ENCODE measurements around the gene INHBE.

INHBE gene

DNA sequence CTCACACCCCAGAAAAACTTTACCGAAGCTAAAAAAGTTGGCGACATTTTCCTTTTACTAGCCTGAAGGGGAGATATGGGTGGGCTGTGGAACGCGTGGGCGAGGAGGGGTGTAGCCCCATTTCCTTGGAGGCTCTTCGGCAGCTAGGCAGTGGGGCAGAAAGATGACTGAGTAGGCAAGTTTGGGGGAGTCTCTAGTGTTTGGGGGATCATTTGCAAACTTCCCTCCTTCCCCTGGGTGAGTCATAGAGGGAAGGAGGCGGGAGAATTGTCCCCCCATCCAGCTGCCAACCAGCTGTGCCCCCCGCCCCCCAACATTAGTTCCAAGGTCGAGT, 6.8 kb downstream of the INHBE start:
- DNase-seq: no peak

DNA sequence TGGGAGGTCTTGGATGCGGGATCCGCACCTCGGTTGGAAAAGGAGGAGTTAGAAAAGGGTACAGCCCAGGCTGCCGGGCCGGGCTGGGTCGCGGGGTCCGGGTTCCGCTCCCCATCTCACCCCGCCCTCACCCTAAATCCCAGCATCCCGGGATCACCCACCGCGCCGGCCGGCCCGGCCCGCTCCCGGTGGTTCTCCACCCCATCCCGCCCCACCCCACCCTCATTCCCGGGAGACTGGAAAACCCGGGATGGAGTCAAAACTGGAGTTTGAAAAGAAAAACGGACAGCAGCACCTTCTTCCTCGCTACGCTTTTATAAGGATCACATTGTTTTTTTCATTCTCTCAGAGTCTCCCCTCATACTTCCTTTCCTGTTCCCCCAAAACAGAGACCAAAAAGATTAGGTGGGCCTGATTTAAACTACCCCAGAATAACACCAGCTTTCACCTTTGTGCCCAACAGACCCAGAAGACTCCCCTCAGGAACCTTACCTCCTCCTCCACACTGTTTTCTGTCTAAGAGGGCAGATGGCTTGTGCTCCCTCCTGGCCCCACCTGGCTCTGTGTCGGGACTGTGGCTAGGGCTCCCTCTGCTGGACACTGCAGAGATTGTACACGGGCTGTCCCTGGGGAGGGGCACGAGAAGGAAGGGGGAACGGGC, 7.3 kb downstream of the INHBE start:
- peak; percentile 89 for DNase-seq

DNA sequence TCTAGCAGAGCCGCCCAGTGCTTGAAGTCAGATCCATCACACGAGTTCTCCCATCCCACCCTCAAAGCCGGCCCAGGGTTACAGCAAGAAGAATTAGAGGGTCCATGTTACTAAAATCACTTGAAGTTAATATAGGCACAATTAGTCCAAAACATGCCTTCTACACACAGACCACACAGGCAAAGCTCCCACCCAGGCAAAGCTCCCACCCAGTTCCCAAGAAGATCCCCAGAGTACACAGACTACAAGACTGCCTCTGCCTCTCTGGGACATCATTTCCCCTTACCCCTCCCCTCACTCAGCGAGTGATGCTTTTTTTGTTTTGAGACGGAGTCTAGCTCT, 7.8 kb downstream of the INHBE start:
- DNase-seq: no peak

DNA sequence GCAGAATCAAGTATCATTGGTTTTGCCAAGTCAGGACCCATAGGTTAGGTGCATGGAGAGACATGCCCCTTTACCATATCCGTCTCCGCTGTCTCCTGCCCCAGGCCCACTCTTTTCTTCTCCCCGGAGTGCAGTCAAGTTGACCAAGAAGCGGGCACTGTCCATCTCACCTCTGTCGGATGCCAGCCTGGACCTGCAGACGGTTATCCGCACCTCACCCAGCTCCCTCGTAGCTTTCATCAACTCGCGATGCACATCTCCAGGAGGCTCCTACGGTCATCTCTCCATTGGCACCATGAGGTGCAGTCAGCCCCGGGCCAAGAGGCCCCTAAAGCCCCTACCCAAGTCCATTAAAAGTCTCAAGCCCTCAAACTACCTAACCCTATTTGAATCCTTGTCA, 9.5 kb downstream of the INHBE start:
- DNase-seq: no peak

DNA sequence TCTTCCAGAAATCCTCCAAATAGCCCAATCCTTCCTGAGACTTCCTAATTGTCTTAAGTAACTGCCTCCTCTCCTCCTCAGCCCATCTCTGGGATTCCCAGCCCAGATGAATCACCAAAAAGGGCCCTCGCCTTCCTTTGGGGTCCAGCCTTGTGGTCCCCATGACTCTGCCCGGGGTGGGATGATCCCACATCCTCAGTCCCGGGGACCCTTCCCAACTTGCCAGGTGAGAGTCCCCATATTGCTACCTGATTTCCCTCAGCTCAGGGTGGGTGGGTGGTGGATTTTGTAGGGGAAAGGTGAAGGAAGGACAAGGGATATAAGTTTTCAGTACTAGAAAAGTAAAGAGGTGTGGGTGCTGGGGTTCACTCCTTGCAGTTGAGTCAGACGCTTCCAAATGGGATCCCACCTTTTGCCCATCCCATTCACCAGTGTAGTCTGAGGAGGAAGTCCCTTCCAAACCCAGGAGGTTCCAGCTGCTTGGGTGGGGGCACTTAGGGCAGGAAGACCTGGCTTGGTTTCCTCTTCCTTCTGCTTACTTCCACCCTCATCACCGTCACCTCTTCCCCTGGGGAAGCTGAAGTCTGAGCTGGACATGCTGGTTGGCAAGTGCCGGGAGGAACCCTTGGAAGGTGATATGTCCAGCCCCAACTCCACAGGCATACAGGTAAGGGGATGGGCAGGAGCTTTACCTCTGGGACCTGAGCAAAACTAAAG, 10.1 kb downstream of the INHBE start:
- DNase-seq: no peak

DNA sequence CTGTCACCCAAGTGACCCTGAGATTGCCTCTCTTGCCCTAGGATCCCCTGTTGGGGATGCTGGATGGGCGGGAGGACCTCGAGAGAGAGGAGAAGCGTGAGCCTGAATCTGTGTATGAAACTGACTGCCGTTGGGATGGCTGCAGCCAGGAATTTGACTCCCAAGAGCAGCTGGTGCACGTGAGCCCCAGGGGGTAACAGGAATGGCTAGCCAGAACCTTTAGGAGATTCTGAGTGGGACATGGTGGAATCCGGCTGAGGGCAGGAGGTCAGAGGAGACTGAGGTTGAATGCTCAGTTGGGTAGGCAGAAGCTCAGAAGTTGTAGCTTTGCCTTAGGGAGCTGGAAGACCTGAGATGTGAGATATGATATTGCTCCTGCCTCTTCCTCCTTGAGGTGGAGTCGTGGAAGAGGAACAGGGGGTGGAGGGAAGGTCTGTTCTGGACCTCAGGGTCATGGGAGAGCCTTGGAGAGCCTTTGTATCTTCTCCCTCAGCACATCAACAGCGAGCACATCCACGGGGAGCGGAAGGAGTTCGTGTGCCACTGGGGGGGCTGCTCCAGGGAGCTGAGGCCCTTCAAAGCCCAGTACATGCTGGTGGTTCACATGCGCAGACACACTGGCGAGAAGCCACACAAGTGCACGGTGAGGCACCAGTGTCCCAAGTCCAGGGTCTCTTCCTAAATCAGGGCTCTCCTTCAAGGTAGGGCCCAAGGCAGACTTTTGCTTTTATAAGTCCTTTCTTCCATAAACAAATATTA, 10.8 kb downstream of the INHBE start:
- DNase-seq: no peak

DNA sequence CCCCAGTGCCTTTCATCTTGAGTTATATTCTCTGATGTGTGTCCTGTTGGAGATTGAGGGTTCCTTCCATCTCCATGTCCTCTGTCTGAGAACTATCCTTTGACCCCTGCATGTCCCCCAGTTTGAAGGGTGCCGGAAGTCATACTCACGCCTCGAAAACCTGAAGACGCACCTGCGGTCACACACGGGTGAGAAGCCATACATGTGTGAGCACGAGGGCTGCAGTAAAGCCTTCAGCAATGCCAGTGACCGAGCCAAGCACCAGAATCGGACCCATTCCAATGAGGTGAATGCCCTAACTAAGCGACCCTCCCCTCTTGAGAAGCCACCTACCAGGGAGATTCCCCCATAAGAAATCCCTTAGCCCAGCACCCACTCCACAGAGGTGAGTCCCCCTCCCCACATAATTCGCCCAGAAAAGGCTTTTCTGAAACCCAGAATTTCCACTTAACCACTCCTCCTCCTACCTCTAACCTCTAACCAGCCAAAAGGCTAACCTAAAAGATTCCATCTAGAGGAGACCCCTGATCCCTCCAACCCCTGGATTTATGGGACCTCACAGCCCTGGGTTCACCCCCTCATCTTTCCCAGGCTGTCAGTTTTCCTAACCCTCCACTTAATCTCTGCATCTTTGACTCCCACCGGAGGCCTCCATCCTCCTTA, 12.2 kb downstream of the INHBE start:
- DNase-seq: no peak

DNA sequence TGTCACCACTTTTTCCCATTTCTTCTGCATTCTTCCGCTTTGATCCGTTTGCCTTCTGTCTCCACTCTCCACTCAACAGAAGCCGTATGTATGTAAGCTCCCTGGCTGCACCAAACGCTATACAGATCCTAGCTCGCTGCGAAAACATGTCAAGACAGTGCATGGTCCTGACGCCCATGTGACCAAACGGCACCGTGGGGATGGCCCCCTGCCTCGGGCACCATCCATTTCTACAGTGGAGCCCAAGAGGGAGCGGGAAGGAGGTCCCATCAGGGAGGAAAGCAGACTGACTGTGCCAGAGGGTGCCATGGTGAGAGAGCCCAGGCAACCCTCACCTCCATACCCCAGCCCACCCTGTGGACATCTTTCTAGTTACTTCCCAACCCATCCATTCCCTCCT, 12.8 kb downstream of the INHBE start:
- no peak for DNase-seq

DNA sequence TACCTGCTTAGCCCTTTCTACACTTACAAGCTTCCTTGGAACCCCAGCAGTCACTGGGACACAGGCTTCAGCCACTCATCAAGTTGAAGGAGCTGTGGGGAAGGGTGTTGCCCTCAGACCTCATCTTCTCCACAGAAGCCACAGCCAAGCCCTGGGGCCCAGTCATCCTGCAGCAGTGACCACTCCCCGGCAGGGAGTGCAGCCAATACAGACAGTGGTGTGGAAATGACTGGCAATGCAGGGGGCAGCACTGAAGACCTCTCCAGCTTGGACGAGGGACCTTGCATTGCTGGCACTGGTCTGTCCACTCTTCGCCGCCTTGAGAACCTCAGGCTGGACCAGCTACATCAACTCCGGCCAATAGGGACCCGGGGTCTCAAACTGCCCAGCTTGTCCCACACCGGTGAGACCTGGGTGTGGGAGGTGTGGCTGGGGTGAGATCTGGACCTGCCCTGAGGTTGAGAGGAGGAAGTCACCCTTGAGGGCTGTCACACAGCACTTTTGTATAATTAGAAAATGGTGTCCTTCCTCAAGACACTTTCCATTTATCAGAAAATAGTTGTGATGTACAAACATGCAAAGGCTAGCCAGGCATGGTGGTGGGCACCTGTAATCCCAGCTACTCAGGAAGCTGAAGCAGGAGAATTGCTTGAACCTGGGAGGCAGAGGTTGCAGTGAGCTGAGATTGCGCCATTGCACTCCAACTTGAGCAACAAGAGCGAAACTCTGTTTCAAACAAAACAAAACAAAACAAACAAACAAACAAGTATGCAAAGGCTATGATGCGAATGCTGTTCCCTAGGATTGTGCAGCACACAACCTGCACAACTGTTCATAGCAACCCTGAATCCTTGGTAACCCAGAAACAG, 14.4 kb downstream of the INHBE start:
- DNase-seq: no peak

DNA sequence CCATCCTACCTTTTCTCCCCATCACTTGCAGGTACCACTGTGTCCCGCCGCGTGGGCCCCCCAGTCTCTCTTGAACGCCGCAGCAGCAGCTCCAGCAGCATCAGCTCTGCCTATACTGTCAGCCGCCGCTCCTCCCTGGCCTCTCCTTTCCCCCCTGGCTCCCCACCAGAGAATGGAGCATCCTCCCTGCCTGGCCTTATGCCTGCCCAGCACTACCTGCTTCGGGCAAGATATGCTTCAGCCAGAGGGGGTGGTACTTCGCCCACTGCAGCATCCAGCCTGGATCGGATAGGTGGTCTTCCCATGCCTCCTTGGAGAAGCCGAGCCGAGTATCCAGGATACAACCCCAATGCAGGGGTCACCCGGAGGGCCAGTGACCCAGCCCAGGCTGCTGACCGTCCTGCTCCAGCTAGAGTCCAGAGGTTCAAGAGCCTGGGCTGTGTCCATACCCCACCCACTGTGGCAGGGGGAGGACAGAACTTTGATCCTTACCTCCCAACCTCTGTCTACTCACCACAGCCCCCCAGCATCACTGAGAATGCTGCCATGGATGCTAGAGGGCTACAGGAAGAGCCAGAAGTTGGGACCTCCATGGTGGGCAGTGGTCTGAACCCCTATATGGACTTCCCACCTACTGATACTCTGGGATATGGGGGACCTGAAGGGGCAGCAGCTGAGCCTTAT, 15.3 kb downstream of the INHBE start:
- no peak for DNase-seq

DNA sequence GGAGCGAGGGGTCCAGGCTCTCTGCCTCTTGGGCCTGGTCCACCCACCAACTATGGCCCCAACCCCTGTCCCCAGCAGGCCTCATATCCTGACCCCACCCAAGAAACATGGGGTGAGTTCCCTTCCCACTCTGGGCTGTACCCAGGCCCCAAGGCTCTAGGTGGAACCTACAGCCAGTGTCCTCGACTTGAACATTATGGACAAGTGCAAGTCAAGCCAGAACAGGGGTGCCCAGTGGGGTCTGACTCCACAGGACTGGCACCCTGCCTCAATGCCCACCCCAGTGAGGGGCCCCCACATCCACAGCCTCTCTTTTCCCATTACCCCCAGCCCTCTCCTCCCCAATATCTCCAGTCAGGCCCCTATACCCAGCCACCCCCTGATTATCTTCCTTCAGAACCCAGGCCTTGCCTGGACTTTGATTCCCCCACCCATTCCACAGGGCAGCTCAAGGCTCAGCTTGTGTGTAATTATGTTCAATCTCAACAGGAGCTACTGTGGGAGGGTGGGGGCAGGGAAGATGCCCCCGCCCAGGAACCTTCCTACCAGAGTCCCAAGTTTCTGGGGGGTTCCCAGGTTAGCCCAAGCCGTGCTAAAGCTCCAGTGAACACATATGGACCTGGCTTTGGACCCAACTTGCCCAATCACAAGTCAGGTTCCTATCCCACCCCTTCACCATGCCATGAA, 16.0 kb downstream of the INHBE start:
- DNase-seq: no peak

DNA sequence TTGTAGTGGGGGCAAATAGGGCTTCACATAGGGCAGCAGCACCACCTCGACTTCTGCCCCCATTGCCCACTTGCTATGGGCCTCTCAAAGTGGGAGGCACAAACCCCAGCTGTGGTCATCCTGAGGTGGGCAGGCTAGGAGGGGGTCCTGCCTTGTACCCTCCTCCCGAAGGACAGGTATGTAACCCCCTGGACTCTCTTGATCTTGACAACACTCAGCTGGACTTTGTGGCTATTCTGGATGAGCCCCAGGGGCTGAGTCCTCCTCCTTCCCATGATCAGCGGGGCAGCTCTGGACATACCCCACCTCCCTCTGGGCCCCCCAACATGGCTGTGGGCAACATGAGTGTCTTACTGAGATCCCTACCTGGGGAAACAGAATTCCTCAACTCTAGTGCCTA, 16.6 kb downstream of the INHBE start:
- DNase-seq: no peak

DNA sequence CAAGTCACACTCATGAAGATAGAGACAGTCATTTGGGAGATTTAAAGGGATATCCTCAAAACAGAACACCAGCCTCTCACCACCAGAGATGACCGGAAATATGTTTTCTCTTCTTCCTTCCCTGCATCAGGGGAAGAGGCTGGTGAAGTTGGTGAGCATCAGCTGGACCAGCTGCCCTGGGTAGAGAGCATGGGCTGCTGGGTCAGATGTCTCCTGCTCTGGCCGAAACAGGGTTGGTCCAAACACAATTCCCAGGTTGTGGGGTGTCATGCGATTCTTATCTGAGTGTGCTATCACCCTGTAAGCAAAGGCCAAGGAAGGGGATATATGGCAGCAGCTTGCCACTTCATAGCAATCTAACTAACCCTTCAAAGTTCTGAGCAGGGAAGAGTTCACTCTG, 17.3 kb downstream of the INHBE start:
- no peak for DNase-seq

DNA sequence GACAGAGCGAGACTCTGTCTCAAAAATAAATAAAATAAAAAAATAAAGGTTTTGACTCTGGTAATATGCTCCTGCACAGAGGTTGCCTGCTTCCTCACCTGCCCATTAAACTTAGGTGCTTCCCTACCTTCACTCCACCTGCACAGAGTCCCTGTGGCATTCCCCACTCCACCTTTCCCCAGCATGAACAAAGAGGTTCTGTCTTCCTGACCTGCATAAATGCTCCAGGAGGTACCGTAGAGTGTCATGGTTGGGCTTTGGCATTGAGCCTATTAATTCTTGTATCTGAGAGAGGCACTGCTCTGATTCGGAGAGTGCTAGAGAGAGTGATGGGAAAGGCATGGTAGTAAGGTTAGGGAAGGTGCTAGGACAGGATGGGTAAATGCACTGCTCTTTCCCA, 18.3 kb downstream of the INHBE start:
- no peak for DNase-seq

DNA sequence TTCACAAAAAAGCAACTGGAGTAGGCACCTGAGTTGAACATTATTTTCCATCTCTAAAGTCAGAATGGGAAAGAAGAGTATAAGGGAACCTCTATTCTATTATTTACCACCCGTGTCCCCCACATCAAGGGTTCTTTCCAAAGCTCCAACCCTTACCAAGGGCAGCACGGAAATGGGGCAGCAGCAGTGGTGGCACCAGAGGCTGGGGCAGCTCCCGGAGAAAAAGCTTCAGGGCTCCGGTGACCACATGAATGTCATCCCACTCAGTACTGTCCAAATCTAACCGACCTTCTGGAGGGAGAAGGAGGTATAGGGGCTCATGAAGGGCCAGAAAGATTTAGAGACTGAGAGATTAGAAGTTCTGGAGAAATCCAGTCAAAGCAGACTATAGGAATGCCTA, 18.8 kb downstream of the INHBE start:
- no peak for DNase-seq

DNA sequence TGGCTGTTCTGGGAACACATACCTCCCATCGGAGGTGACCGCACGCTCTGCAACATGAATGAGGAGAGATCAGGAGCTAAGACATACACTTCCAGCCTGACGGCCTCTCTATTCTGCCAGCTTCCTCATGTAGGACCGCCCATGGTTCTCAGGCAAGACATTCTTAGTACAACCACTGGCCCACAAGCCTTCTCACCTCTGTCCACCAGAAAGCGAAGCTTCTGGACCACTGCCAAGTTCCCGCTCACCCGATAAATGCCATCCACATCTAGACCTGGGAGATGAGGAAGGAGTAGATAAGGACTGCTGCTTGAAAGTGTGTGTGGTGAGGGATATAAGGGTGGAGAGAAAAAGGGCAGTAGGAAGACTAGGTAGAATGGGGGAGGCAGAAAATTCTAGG, 19.3 kb downstream of the INHBE start:
- DNase-seq: no peak

DNA sequence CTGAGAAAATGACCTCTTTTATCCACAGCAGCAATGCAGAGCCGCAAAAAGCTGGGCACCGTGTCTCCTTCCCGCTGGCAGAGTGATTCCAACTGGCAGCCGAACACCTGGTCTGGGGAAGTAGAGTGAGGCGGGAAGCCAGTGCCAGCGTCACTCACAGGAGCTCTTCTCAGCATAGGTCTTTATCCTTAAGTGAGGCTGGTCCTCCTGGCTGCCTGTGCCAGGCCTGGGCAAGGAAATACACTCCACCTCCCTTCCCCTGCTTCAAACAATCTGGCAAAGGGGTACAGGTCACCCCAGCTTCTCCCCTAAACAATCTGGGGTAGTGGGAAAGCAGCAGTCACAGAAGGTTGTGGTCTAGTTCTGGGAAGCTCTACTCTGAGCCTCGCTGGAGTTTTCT, 19.8 kb downstream of the INHBE start:
- no peak for DNase-seq

DNA sequence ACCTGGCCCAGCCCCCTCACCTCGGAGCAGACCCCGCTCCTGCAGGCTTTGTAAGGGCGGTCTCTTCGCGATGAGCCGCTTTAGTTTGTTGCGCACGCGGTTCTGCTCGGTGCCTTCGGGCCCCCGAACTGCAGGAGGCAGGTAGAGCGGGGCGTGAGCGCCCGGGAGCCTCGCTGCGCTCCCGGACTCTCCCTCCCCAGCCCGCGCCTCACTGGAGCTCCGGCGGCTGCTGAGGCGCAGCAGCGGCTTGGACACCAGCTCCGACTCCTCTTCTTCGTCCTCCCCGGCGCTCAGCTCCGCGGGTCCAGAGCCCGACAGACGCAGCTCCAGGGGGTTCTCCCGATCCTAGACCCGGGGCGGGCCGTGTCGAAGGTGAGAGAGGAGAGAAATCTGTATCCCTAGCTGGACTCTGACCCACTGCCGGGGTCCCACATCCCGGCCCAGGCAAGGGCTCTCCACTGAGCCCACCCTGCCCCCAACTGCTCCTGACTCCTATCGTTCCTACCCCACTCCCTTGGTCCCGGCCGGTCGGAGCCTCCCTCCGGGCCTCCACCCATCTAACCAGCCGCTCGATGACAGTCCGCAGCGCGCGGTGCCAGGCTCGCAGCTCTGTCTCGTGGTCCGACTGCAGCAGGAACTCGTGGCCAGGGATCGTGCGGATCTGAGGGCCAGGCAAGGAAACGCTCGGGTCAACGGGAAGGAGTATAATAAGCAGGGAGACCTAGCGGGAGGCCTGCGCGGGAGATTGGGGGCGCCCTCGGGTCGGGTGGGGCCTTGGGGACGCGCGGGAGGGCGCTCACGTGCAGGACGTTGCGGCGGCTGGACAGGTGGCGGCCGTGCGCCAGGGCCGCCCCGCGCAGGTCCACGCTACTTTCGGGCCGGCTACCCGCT, 20.4 kb downstream of the INHBE start:
- DNase-seq: no peak

DNA sequence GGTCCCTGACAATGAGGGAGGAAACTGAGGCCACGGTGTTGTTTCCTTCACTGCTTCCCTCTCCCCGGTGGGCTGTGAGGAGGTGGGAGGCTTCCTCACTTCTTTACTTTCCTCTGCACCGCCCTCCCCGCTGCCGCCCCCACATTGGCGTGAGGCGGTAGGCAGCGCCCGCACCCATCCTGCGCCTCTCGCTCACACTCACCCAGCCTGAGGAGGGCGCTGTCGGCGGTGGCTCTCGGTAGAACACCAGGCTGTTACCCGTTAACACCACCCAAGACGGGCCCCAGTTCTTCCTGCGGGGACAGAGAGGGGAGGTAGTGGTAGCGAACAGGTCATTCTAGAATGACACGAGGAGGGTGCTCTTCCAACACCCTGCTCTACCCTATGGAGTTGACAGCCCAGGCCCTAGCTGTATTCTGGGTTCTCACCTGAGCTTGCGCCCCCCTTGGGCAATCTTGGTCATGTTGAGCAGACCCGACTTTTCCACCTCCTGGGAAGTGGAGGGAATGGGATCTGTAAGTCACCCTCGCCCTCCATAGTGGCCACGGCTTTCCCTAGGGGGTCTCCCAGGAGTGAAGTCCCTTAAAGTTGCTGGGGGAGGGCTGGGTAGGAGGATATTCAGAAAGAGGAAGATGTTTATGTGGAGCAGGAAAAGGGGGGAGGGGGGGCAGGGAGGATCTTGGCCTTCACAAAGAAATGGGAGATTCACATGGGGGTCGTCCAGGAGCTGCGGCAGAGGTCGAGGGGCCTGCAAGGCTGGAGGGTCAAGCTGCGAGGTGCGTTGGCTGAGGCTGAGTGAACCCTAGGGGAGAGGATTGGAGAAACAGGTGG, 21.3 kb downstream of the INHBE start:
- DNase-seq: peak; percentile 82
